Stimulated activated CD8-positive, alpha-beta memory T cell treated with anti-CD3 and anti-CD28 coated beads, Interleukin-15, amount 100 ng/mL, for 24 hours (primary cell): ENCODE measurements around the gene IMMP2L.
"Not testable (repeated sequence)": the region's sequence is repeated elsewhere in the genome, so short reads cannot be mapped to it uniquely, and the experiment has no call there.

Experiments used
- DNase-seq: peaks from one replicate; pipeline ENCODE4 v3.0.0-alpha.2; 2020; ENCODE audit warnings: low read depth

Gene IMMP2L

DNA sequence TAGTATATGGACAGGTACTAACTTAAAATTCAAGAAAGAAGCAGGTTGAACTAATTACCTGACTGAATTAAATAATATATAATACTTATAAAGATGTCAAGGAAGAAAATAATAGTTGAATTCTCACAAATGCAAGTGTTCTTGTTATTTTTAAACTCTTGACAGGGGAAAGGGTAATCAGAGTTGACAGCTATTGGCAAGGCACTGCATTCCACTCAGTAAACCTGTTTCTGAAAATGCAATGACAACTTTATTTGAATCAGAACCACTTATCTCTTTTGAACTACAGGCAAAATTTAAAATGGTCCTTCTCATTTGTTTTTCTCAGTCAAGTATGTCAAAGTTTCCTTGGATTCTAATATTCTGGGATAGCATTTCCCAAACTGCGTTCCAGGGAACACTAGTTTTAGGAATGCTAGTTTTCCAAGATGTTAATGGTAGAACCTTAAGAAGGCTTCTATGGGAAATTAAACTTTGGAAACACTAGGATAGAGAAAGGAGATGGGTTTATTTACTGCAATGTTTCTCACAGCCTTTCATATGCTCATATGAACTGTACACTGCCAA lies 575.1 kb downstream of the IMMP2L start:
- no peak for DNase-seq

DNA sequence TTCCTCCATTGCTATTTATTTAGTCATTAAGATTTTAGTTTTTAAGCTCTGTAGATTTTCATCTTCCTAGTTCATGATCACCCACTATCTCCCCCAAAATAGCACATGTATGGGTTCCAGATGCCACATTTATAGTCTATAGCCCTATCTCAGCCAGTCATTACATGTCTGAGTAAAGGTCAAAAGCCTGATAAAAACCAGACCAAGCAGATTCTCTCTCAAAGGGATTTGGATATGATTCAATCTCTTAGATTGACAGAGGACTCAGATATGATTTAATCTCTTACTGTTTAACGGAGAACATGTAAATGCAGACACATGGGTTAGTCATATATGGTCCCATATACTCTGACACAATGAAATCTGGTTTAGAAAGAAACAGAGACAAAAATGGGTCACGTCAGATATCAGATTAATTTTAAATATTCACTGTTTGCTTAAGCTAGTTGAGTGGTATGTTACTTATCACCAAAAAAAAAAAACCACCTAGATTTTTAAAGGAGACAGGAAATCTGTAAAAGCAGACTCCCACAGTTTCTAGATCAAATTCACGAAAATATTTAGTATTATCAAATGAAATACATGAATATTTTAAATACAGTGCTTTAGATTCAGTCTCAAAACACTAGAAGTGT lies 578.4 kb downstream of the IMMP2L start:
- no peak for DNase-seq

DNA sequence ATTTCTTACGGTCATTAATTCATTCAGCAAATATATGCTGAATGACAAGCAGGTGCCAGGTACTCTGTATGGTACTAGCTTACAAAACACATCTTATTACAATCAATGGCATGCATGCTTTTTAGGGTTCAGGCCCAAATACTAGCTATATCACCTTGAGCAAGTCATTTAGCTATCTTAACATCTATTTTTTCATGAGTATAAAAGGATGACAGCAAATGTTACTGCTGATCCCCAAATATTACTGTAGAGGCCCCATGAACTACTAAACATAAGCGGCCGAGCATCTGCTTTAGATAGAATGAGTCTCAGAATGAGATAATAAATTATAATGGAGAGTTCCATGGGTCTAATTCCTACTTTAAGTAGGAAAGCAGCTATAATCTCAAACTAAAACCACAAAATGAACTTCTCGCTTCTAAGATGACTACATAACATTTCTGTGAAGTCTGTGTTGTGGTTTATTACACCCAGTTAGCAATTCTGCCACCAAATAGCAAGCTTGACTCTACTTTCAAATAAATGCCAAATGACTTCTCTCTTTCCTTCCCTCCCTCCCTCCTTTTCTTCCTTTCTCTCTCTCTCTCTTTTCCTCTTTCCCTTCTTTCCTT lies 585.1 kb downstream of the IMMP2L start:
- DNase-seq, result no peak

DNA sequence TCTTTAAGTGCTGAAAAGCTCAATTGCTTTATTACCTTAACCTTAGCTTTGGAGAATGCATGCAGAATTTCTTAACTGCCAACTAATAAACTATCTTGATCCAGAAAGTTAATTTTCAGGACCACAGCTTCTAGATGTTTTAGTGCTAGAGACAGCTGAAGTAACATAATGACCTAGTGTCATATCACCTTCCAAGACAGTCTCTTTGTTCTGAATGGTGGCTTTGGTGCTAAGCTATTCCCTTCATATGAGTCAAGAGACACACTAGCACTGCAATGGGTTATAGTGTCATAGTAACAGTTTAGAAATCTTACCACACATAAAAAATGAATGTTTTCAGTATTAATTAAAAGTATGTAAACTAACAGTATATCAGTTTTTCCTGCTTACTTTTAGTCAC lies 586.8 kb downstream of the IMMP2L start:
- no peak for DNase-seq

DNA sequence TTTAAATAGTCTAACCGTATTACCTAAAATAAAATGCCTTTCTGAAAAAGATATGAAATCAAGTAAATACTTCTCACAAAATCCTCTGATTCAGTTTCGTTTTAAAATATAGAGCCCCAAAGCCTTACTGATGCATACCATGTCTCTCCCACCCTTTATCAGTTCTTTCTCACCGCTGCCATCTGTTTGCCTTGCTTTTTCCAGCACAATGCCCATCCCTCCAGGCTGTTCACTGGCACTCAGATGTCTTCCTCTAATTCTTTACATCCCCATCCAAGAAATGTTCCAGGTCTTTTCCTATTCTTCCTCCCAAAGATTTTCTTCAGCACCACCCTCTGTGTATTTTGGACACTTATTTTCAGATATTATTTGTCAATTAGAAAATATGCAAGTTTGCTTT lies 587.9 kb downstream of the IMMP2L start:
- DNase-seq, result no peak

DNA sequence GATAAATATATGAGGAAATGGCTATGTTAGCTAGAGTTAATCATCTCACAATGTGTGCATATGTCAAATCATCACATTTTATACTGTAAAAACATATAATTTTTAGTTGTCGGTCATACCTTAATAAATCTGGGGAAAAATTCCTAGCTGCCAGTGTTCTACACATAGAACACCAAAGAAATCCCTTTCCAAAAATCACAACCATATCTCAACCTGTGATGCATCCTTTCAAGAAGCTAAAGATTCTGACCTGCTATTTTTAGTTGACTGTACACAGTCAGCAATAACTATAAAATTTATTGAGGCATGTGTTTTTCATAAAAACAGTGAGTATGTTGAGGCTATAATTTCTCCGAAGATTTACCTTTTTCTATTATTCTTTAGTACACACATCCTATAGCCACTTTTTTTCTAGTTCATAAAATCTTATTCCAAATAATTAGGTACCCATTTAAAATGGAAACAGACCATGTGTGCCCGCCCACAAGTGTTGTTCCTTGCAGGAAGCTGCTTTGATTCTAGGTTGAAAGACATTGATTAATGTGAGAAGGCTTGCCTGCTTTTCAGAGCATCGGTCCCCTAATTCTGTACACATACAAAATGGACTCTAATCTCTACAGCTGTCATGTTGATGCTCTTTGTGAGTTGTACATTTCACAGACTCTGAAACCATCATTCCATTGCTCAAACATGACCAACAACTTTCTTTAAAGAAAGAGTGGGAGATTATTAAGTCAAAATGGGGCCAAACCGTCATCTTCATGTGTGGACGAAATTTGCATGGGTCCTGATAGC lies 588.9 kb downstream of the IMMP2L start:
- DNase-seq, result no peak

DNA sequence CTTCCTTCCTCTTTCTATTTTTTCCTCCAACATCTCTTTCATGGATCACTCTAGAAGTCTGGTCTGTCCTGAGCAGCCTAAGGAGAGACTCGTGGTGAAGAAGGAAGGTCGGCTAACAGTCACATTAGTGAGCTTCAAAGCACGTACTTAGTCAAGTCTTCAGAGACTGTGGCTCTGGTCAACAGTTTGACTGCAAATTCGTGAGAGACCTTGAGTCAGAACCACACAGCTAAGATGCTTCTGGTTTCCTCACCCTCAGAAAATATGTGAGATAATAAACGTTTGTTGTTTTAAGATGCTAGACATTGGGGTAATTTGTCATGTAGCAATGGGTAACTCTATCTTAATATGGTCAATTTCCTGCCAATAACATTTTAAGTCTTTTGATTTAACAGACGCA lies 597.5 kb downstream of the IMMP2L start:
- no peak for DNase-seq

DNA sequence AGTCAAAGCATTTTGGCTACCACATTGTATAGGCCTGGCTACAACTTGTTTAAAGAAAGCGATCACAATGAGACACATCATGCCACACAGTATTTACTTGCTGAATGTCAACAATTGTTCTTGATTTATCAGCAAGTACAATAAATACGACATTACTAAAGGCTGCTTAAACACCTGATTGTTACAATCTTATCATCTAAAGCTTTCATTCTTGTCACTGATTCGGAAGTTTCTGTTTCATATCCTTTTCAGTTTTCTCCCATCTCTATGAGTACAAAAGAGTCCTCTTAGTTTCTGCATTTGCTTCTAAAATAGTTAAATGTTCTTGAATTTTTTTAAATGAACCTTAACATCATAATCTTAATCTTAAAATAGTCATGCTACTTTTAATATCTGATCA lies 599.5 kb downstream of the IMMP2L start:
- no peak for DNase-seq

DNA sequence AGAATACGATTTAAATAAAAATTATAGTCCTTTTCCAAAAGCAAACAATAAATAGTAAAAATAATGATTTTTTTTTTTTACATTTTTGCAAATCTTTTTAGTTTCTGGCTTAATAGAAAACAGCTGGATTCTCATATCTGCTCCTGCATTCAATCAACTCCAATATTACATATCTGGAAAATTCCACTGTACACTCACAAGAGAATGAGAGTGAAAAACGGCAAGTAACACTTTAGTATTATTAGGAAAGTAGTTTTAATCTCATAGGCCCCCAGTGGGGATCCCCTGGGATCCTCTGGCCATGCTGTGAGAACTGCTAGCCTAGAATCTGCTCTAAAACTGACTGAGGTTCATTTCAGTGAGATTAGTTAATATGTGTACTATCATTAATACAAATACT lies 599.9 kb downstream of the IMMP2L start:
- DNase-seq, result no peak

DNA sequence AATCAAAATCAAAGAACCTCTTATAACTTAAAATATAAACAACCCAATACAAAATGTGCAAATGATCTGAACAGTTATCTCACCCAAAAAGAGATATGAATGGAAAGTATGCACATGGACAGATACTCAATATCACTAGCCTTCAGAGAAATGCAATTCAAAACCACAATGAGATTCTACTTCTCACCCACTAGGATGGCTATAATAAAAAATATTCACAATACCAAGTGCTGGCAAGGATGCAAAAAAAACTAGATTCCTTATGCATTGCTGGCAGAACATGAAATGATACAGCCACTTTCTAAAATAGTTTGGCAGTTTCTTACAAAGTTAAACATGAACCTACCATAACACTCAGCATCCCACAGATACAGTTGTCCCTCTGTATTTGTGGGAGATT lies 601.5 kb downstream of the IMMP2L start:
- DNase-seq, result no peak

DNA sequence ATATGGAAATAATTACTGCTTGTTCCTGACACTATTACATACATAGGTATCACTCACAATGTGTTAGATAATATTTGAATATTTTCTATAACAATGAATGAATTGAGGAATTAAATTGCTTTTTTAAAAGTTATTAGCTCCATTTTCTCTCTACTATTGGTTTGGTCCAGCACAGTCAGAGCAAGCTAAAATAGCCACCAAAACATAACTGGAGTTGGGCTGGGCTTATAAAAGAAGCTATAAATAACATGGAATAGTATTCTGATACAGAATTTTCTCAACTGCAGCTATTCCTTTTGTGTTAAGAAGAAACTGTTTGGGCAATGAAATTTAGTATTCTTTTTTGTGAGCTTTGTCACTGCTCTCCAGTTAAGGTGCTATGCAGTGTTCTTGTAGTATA lies 614.0 kb downstream of the IMMP2L start:
- DNase-seq, result no peak

DNA sequence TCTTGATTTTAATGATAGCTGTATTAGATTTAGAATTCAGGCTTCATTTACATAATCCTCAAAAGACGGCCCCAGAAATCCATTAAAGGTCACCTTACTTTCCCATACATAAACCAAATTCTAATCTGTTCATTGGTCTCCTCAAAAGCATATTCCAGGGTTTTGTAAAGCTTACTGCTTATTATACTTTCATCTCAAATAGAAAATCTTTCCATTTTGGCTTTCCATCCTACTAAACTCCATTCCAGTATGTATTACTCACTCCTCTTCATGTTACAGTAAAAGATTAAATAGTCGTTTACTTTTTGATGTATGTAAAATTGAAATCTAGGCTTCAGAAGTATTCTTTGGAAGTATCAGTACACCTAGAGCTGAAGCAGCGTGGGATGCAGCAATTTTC lies 614.9 kb downstream of the IMMP2L start:
- no peak for DNase-seq

DNA sequence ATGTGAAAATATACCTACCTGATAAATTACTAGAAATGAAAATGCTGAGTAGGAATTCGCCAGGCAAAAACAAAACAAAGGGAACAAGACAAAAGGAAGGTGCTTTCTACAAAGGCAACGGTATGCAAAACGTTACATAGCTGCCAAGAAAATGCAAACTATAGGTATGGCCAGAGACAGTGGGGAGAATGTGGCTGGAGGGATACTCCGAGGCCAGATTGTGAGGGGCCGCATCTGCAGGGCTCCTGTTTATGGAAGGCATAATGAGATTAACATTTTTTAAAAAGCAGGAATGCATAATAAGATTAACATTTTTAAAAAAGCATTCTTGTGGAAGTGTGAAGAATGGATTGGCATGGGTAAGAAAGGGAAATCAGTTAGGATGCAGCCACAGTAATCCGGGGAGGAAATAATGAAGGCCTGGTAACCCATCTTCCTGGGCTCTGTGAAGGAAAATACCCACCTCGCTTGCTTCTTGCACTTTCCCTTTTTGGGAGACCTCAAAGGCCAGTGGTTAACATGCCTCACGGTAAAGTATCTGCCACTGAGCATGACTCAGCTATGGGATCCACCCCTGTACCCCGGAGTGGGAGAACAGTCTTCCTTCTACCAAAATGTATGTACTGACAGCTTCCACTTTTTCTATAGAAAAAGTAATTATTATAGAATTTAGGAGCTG lies 617.2 kb downstream of the IMMP2L start:
- DNase-seq, result no peak

DNA sequence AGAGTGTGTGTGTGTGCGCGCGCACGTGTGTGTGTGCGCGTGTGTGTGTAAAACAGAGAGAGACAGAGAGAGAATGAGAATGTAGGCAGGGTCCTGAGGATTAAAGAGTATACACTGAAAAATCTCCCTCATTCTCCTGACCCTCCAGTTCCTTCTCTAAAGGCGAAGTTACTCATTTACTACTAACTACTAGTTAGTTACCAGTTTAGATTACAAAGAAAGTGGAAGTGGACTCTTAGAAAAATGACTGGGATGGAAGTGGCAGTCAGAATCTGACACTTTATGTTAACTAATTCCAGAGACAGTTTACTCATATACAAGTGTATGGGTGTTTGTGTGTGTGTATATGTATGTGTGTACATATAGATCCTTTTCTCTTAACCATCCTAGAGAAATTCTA lies 617.8 kb downstream of the IMMP2L start:
- DNase-seq, result no peak

DNA sequence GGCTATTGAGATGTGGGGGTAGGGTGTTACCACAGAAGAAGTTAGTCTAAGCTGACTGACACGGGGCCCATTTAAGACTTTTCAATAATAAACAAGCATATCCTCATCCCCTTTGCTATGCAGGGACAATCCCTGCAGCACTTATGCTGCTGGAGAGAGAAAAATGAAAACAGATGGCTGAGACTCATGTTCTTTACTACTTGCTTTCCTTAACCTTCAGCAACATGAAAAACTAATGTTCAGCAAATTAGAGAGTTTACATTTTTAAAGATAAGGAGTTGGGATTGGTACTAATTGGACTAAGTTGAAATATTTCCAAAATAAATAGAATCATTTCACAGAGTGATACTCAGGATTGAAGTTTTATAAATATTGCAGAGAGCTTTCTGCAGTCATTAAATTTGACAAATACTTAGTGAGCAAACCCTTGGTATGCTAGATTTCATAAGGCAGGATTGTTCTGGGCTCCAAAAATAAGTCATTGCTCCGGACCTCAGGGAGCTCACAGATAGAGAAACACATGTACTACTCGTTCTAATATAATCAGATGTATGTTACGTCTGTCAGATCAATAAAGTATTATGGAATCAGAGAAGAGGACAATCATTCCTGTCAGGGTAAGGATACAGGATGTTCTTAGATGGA lies 618.5 kb downstream of the IMMP2L start:
- no peak for DNase-seq

DNA sequence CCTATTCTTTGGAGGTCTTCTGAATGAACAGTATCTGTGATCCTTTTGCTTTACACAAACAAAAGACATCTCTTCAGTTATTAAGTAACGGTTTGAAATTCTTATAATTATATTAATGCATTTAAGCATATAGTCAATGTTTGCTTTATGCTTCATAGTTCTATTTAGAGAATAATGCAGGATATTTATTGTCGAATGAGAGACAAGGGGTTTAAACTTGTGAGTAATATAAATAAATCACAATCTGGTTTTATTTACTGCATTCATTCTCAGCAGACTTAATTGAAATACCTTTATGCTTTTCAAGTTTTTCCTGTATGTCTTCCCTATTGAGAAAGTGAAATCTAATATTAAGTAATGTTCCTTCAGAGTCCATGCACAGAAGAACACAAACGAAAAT lies 620.9 kb downstream of the IMMP2L start:
- DNase-seq, result no peak

DNA sequence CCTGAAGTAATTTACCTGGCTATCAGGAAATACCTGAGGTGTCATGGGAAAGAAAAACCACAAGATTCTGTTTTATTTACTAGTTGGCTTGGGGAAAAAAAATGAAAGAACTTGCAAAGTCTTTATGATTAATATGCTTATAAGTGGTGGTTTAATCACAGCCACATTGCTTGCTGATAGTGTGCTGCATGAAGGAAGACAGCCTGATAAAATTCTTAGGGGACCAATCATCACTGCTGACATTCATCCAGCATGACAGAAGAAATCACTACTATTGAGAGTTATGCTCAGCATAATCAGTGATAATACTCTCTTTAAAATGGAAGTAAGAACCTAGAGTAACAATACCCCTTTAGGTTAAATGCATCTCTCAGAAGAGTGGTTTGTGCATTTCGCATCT lies 621.5 kb downstream of the IMMP2L start:
- DNase-seq, result no peak

DNA sequence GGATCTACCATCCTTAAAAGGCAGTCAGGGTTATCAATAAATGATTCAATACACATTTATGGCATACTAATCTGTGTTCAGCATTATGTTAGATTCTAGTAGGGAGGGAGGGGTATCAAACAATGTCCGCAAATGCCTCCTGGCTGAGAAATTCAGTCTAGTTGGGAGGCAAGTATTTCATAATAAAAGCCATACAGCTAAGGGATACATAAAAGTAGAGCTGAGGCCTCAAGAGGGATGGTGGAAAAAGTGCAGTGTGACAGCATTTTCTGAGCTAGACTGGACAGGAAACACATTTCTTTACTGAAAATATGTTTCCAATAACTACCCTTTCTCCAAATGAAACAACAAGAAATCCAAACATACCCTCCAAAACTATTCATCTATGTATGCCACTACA lies 624.1 kb downstream of the IMMP2L start:
- DNase-seq, result no peak

DNA sequence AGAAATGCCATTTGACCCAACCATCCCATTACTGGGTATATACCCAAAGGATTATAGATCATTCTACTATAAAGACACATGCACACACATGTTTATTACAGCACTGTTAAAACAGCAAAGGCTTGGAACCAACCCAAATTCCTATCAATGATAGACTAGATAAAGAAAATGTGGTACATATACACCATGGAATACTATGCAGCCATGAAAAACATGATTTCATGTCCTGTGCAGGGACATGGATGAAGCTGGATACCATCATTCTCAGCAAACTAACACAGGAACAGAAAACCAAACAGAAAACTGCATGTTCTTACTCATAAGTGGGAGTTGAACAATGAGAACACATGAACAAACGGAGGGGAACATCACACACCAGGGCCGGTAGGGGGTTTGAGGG lies 625.6 kb downstream of the IMMP2L start:
- DNase-seq, result not testable (repeated sequence)

DNA sequence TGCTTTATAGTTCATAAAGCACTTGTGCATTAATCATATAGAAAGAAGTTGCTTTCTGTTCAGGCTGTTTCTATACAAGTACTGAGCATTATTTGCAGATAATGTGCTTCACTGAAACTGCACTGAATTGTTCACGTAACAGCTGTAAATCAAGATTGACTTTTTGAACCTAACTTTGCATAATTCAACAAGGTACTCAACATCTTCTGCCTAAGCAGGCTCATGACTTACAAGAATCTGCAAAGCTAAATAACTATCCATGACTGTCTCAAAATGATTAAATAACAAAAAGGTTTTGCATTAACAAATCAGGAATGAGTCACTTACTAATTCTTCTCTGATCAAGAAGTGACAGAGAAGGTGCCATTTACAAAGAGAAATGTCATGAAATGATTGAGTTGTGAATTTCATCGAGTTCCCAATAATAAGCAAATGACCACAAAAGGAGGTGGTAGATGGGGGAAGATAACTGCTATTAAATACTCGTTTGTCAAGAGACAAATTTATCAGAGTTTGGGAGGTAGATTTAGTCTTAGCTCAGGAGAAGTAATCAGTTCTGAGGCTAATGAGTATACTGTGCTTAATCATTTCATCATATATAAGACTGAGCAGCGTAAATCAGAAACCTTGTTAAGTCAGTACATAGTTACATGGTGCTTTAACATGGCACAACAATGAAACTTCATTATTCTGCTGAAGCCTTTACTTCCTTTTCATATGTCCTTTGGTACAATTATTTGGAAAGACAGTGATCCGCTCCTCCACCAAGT lies 632.6 kb downstream of the IMMP2L start:
- no peak for DNase-seq

DNA sequence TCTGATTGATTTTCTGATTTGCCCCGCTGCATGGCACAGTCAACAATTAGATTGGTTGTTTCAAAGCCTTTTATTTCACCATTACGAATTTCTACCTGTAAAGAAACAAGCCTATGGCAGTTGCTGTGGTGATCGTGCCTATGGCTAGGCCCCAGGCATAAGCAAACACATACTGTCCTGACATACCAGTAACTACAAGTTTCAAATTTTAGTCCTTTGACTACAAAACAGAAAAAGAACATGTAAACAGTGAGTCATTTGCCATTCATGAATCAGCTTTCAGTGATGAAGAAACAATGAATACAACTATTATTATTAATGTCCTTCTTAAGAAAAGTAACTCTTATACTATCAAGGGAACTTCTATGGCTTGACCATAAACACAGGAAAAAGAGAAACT lies 639.4 kb downstream of the IMMP2L start:
- no peak for DNase-seq
